T-helper 2 cell treated with Interferon-gamma antibody and Interleukin-4, amounts not matched to agents 5 μg/mL and 100 μg/mL, for 36 hours (primary cell): ENCODE data around the gene SUPT4H1.

ENCODE experiments used
- DNase-seq: peaks from one replicate; pipeline ENCODE4 v3.0.0; 2021; ENCODE audit warnings: low spot score
- H3K27ac Mint-ChIP-seq: one replicate; pipeline ENCODE4 v1.8.0; 2021; ENCODE audit warnings: mild to moderate bottlenecking, mixed read lengths
- H3K27me3 Mint-ChIP-seq: one replicate; pipeline ENCODE4 v1.8.0; 2021; ENCODE audit warnings: low read depth, mixed read lengths
- H3K36me3 Mint-ChIP-seq: one replicate; pipeline ENCODE4 v1.8.0; 2021; ENCODE audit warnings: low read depth, mixed read lengths
- H3K4me1 Mint-ChIP-seq: one replicate; pipeline ENCODE4 v1.8.0; 2021; ENCODE audit warnings: low read depth, mixed read lengths
- H3K4me3 Mint-ChIP-seq: one replicate; pipeline ENCODE4 v1.8.0; 2022; ENCODE audit warnings: mild to moderate bottlenecking, moderate library complexity, mixed read lengths
- H3K9me3 Mint-ChIP-seq: one replicate; pipeline ENCODE4 v1.8.0; 2021; ENCODE audit warnings: mixed read lengths

SUPT4H1 gene

DNA sequence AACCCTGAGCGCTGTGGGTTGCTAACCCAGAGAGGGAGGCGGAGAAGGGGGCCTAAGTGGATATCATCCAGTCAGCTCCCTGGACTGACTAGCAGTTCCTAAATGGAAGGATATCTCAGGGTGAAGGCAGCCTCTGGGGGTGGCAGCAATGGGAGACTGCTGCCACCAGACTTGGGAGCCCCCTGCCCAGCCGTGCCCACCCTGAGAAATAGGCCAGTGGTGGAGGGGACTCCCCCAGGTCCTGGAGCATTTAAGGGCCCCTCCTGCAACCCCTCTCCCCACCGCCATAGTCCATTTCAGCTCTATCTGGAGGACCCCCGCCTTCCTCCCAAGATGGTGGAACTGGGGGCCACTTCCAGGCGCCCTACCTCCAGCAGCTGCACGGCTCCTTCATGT is 31.8 kb downstream of the SUPT4H1 start:
- Mint-ChIP-seq H3K9me3 (no peaks in the 10 kb centered on the region), H3K4me3 (no peak overlapping the region), H3K27ac (peak overlapping the region; percentile 31), H3K36me3 (peaks cover 26% of the 10 kb centered on the region), H3K27me3 (no peaks in the 10 kb centered on the region), H3K4me1 (peaks cover 9% of the 10 kb centered on the region)
- no peak for DNase-seq

DNA sequence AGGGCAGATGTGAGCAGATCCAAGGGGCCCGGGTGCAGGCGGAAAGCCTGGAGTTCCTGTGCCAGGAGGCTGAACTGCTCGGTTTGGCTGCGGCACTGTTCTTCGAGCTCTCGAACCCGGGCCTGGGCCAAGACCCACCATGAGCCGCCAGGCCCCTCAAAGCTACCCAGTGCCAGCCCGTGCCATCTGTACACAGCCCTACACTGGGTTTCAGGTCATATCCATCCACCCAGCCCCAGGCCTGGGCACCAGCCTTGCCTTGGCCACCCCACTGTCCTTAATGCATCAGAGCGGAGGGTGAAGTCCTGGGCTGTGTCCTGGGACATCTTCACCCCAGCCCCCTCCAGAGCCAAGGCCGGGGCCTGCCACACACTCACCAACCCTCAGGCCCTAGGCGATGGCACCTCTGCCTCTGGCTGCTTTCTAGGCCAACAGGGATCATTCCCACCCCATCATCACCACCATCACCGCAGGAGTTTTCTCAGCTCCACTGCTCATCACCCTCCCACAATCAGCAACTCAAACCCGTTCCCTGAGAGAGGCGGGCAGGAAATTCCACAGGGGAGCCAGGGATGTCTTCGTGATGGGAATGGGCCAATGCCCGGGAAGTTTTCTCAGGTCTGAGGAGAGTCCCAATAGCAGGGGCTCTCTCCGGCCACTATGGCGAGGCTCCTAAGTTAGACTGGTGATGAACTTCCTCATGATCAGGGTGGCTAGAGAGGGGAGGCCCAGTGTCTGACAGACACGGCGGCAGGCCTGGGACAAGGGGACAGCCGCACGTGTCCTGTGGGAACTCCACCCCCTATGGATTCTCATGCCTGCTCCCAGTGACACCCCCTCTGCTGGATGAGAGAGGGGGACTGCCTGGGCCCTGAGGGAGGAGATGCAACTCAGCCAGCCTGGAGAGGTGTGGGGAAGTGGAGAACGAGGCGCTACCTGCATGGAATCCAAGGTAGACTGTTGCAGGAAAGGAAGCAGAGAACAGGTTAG is 32.5 kb downstream of the SUPT4H1 start:
- Mint-ChIP-seq H3K4me3 (no peak overlapping the region), H3K27ac (peak overlapping the region; percentile 14), H3K4me1 (peaks cover 9% of the 10 kb centered on the region), H3K9me3 (no peaks in the 10 kb centered on the region), H3K36me3 (peaks cover 29% of the 10 kb centered on the region), H3K27me3 (no peaks in the 10 kb centered on the region)
- no peak for DNase-seq

DNA sequence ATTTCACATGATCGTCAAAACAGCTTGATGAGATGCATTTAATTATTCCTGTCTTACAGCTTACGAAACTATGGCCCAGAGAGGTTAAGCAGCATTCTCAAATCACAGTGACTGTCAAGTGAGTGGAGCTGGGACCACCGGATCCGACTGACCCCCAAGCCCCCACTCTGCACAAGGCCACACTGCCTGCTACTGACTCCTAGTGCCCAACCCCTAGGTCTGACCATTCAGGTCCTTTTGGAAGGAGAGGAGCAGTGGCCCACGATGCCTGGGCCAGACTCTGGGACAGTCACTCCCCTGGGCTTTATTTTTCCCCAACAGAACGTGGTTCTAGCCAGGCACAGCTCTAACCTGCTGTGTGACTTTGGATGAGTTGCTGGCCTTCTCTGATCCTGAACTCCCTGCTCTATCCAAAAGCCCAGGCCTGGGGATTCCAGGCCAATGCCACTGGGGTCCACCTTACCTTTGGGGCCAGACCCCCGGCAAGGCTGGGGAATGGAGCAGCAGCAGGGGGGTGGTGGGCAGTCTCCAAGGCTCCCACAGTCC is 33.3 kb downstream of the SUPT4H1 start:
- no peaks in the 10 kb centered on the region for H3K9me3 Mint-ChIP-seq
- no peak for DNase-seq
- H3K27me3 Mint-ChIP-seq, result no peaks in the 10 kb centered on the region
- H3K4me3 Mint-ChIP-seq, result no peak overlapping the region
- peak overlapping the region; percentile 38 for H3K27ac Mint-ChIP-seq
- H3K36me3 Mint-ChIP-seq, result peaks cover 33% of the 10 kb centered on the region
- H3K4me1 Mint-ChIP-seq, result peaks cover 9% of the 10 kb centered on the region

DNA sequence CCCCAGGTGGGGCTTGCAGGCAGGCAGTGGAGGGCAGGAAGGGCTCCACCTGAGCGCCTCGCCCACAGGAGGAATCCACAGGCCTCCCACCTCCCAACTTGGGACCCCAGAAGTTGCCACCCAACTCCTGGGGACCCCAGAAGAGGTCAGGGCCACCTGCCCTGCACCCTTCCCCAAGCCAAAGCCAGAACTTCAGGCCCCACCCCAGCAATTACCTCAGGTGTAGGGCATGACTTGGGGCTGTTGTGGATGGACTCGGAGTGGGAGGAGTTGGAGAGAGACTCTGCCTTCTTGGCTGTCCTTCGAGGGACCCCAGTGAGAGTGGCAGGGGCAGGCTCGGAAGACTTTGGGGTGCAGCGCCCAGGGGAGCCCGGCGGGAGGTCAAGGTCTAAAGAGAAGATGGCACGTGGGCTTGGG is 33.9 kb downstream of the SUPT4H1 start:
- no peak overlapping the region for H3K4me3 Mint-ChIP-seq
- H3K36me3 Mint-ChIP-seq, result peaks cover 32% of the 10 kb centered on the region
- H3K9me3 Mint-ChIP-seq, result no peaks in the 10 kb centered on the region
- H3K4me1 Mint-ChIP-seq, result peaks cover 9% of the 10 kb centered on the region
- peak overlapping the region; percentile 38 for H3K27ac Mint-ChIP-seq
- no peak for DNase-seq
- H3K27me3 Mint-ChIP-seq, result no peaks in the 10 kb centered on the region

DNA sequence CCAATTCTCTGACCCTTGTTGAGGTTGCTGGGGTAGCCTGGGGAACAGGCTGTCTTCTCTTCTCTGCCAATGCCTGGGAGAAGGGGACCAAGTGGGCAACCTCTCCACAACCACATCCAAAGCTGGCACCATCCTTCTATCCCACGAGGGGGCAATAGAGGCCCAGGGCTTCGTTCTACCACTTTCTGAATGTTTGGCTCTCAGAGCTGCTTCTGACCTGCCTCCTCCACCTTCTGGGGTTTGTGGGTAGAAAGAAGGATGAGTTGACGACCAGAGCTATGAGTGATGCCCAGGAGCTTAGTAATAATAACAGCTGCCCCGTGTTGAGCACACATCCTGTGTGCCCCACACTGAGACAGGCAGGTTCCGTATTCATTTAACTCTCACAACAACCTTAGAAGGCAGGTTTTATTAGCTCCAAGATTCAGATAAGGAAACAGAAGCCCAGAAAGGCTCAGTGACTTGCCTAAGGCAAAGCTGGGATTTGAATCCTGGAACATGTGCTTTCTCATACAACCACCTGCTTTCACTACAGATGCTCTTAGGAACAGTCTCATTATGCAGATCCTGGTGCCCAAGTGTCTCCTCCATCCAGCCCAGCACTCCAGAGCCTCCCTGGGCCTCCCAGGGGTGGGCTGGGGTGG is 34.5 kb downstream of the SUPT4H1 start:
- H3K4me1 Mint-ChIP-seq, result peaks cover 9% of the 10 kb centered on the region
- peak overlapping the region; percentile 66 for H3K27ac Mint-ChIP-seq
- H3K27me3 Mint-ChIP-seq, result no peaks in the 10 kb centered on the region
- H3K9me3 Mint-ChIP-seq, result no peaks in the 10 kb centered on the region
- DNase-seq, result peak; percentile 78
- H3K4me3 Mint-ChIP-seq, result peak overlapping the region; percentile 22
- H3K36me3 Mint-ChIP-seq, result peaks cover 34% of the 10 kb centered on the region

DNA sequence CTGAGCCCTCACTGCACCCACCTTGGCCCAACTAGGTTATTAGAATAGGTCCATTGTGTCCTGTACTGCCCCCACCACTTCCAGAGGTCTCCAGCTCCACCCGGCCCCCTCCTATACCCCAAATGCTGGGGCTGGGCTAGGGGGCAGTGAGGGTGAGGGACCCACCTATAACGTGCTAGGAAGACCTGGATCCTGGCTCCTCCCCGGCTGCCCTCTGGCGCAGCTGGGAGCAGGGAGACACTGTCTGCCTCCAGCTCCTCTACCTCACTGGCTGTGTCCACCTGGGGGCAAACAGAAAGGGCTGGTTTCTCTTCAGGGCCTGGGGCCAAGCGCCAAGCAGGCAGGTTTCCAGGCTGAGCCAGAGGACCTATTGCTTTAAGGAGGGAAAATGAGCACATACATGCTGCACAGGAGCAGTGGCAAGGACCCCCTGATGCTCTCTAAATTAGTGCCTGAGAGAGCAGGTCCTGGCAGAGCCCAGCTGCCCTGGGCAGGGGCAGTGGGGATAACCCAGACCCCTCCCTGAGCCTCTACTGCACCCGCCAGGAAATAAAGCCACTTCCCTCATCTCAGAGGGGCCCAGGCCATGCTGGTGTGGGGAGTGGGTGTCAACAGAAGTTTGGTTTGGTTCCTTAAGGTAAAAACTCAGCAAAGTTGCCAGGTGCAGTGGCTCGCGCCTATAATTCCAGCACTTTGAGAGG is 35.6 kb downstream of the SUPT4H1 start:
- Mint-ChIP-seq H3K36me3 (peaks cover 28% of the 10 kb centered on the region), H3K27ac (peak overlapping the region; percentile 31)

DNA sequence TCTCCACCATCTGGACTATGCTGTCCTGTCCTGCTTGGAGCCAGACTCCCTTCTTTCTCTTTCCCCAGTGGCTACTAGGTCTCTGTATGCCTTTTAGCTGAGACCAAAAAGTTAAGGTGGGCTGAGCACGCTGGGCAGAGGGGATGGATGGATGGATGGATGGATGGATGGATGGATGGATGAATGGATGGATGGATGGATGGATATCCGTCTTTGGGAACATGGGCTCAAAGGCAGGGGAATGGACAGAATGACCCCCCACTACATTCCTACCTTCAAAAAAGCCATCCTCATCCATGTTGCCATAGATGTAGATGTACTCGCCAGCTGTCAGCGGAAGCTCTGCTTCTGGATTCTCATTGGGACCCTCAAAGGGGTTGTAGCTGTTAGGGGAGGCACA is 36.3 kb downstream of the SUPT4H1 start:
- no peak overlapping the region for H3K27ac Mint-ChIP-seq
- no peak overlapping the region for H3K4me3 Mint-ChIP-seq
- H3K36me3 Mint-ChIP-seq, result peaks cover 28% of the 10 kb centered on the region
- no peaks in the 10 kb centered on the region for H3K27me3 Mint-ChIP-seq
- no peaks in the 10 kb centered on the region for H3K9me3 Mint-ChIP-seq
- DNase-seq, result no peak
- peaks cover 9% of the 10 kb centered on the region for H3K4me1 Mint-ChIP-seq

More for the DNA sequence above, 35.6 kb downstream of the SUPT4H1 start:
- no peak for DNase-seq
- Mint-ChIP-seq H3K9me3 (no peaks in the 10 kb centered on the region), H3K4me3 (no peak overlapping the region), H3K27me3 (no peaks in the 10 kb centered on the region), H3K4me1 (peaks cover 9% of the 10 kb centered on the region)

DNA sequence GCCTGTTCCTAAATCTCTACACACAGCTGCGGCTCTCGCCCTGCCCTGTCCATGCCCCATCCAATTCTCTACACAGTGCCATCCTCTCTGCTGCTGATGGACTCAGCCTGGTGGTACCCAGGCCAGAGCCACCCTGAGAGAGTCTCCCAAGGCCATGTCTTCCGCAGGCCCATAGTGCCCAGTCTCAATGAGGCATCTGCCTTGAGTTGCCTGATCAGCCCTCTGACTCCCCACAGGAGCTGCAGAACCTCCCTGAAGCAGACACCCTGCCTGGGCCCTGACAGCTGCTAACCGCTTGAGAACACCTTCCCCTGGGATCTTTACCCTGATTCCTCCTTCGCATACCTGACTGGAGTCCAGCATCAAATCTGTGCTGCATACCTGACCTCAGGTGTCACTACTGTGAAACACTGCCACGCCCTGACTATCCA is 36.7 kb downstream of the SUPT4H1 start:
- H3K4me3 Mint-ChIP-seq, result no peak overlapping the region
- no peaks in the 10 kb centered on the region for H3K9me3 Mint-ChIP-seq
- H3K27me3 Mint-ChIP-seq, result no peaks in the 10 kb centered on the region
- H3K36me3 Mint-ChIP-seq, result peaks cover 28% of the 10 kb centered on the region
- DNase-seq, result no peak
- peaks cover 9% of the 10 kb centered on the region for H3K4me1 Mint-ChIP-seq
- no peak overlapping the region for H3K27ac Mint-ChIP-seq

DNA sequence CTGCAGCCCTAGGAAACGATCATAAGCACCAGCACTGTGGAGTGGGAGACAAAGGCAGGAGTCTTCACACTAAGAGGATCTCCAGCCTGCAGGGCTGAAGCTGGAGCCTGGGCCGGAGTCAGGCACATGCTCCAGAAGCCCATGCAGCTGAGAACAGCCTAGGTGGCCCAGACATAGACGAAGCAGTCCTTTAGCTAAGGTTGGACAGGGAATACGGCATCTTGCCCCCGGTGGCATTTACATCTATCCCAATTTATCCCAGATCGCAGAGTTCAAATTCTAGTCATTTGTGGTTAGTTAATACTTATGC is 37.3 kb downstream of the SUPT4H1 start:
- H3K36me3 Mint-ChIP-seq, result peaks cover 28% of the 10 kb centered on the region
- no peak for DNase-seq

DNA sequence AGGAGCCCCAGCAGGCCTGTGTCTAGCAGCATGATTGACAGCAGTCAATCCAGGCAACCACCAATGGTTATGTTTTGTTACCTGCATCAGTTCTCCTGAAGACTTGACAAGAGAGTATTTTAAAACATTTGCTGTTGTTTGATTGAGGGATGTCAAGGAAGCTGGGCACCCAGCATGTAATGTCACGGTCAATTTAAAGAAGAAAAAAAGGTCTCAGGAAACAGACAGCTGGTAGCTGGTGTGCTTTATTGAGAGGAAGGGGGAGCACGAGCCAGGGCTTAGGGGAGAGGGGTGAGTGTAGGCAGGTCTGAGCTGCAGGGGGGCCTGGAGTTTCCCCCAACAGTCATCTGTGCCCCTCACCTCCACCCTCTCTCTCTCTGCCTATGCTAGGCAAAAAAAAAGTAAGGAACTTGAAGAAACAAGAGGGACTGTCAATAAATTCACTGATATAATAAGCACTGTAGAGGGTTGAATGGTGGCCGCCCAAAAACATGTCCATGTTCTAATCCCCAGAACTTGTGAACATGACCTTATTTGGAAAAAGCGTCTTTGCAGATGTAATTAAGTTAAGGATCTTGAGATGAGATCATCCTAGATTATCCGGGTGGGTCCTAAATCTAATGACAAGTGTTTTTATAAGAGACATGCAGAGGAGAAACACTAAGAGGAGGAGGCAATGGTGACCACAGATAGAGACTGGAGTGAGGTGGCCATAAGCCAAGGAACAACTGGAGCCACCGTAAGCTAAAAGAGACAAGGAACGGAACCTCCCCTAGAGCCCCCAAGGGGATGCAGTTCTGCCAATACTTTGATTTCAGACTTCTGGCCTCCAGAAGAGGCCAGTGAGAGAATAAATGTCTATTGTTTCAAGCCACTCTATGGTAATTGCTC is 37.9 kb downstream of the SUPT4H1 start:
- no peaks in the 10 kb centered on the region for H3K27me3 Mint-ChIP-seq

More for the DNA sequence above, 37.3 kb downstream of the SUPT4H1 start:
- Mint-ChIP-seq H3K27ac (no peak overlapping the region), H3K9me3 (no peaks in the 10 kb centered on the region), H3K4me1 (peaks cover 9% of the 10 kb centered on the region), H3K4me3 (no peak overlapping the region), H3K27me3 (no peaks in the 10 kb centered on the region)

DNA sequence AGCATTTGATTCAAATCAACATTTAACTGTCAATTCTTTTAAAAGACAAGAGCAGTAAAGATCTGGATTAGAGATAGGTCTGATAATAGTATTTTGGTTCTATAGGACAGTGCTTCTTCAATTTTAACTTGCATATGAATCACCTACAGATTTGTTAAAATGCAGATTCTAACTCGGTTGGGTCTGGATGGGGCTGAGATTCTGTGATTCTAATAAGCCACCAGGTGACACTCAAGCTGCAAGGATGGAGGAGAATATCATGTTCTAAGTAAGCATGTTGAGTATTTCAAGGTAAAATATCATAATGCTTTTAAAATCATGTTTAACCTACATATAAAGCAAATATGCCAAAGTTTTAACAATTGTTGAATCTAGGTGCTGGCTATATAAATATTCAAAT is 39.2 kb downstream of the SUPT4H1 start:
- Mint-ChIP-seq H3K27ac (no peak overlapping the region), H3K36me3 (peaks cover 28% of the 10 kb centered on the region)

More for the DNA sequence above, 37.9 kb downstream of the SUPT4H1 start:
- H3K27ac Mint-ChIP-seq, result peak overlapping the region; percentile 42
- no peaks in the 10 kb centered on the region for H3K9me3 Mint-ChIP-seq
- peaks cover 28% of the 10 kb centered on the region for H3K36me3 Mint-ChIP-seq
- DNase-seq, result no peak
- H3K4me1 Mint-ChIP-seq, result peaks cover 9% of the 10 kb centered on the region
- H3K4me3 Mint-ChIP-seq, result no peak overlapping the region

DNA sequence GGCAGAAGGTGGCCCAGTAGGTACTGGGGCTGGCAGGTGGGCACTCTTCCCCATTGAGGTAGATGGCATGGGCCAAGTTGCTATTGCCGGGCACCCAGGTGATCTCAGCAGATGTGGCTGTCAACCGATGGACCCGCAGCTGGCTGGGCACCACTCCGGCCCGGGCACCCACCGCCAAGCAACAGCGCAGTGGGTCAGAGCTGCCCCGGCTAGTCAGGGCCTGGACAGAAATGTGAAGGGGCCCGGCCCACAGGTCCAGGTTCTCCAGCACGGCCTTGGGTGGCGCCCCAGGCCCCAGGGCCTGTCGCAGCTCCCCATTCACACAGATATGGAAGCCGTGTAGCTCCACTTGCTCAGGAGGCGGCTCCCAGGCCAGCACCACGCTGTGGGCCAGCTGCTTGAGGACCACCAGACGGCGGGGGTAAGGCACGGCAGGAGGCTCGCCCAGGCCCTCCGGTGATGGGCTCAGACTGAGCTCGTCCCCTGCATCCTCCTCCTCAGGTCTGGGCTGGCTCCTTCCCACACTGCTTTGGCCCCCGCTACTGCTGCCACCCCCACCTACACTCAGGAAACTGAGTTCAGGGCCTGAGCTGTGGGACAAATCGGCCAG is 39.9 kb downstream of the SUPT4H1 start:
- DNase-seq, result no peak
- H3K9me3 Mint-ChIP-seq, result no peaks in the 10 kb centered on the region
- no peak overlapping the region for H3K27ac Mint-ChIP-seq
- no peak overlapping the region for H3K4me3 Mint-ChIP-seq
- H3K4me1 Mint-ChIP-seq, result no peaks in the 10 kb centered on the region
- peaks cover 30% of the 10 kb centered on the region for H3K36me3 Mint-ChIP-seq
- no peaks in the 10 kb centered on the region for H3K27me3 Mint-ChIP-seq

More for the DNA sequence above, 39.2 kb downstream of the SUPT4H1 start:
- Mint-ChIP-seq H3K27me3 (no peaks in the 10 kb centered on the region), H3K9me3 (no peaks in the 10 kb centered on the region), H3K4me1 (peaks cover 6% of the 10 kb centered on the region), H3K4me3 (no peak overlapping the region)
- DNase-seq, result no peak
